Colon (tissue), 2 donors: ENCODE data around the gene AGO4.

Experiments
- FAIRE-seq: peaks from 2 replicates; lab custom pipeline; 2012; peaks lifted over from hg19 to GRCh38; lab: Jason Lieb, UNC
- donor health status: control.
- donor health status: control.

Gene AGO4

DNA sequence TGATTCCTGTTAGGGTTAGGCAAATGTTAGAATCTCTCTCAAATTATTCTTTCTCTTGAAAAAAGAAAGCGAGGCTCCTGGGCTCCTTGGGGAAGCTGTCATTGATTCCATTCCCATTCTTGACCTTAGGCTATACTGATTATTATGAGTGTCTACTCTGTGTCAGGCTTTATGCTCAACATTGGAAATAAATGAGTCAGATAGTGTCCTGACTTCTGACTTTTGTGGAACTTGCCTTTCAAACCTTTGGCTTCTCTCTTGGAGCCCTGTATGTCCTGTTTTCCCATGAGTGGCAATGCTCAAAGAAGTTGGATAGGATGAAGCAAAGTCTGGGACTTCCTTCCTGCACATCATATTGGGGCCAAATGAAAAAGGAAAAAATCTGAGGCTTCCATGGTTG lies 86.8 kb downstream of the AGO4 start:
- FAIRE-seq, result no peak

DNA sequence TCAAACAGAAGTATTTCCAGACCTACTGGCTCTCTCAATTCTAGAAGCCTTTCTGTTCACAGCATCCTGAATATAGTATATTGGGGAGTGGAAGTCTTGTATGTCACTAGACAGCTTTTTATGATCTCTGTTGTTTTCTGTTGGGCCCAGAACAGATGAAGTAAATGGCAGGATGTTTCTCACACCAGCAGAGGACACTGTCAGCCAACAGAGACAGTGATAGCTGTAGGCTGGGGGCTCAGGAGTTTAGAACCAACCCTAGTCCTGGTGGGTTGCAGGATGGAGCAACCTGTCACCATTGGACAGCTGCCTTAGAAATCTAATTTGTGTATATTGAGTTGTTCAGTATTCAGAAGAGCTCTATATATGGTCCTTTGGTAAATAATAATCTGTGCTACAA lies 92.1 kb downstream of the AGO4 start:
- no peak for FAIRE-seq

DNA sequence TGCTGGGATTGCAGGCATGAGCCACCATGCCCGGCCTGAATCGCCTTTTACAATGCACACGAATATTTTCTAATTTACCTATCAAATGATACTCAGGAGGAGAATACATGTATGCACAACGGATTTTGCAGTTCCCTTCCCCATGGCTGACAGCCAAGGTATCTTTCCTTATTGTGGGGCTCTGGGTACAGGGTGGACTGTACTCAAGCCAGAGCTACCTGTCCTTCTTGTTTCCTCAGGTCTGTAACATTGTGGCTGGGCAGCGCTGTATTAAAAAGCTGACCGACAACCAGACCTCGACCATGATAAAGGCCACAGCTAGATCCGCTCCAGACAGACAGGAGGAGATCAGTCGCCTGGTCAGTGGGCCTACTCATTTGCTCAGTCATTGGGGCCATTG lies 93.4 kb downstream of the AGO4 start:
- FAIRE-seq, result no peak

DNA sequence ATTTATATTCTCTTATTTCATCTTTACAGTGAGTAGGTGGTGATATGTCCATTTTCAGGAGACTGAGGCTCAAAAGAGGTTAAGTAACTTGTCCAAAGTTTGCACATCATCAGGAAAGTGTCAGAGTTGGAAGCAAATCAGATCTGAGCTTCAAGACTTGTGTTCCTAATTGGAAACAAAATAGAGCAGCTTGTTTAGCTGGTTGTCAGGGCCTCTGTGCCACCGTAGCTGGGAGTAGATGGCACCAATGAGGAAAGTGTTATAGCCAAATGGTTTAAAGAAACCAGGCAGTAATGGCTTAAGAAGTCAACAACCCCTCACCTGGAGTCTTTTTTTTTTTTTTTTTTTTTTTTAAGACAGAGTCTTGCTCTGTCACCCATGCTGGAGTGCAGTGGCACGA lies 94.9 kb downstream of the AGO4 start:
- FAIRE-seq, result no peak
